GM19395 (cell line): ENCODE results near the gene C22orf31.
"Not testable (repeated sequence)": the region's sequence is repeated elsewhere in the genome, so short reads cannot be mapped to it uniquely, and the experiment has no call there.

Experiments
- ATAC-seq: cut with Tn5 transposase; IDR thresholded peaks from one replicate; pipeline ENCODE4 v1.9.1; 2021; ENCODE audit warnings: mild to moderate bottlenecking, moderate library complexity; ENCODE audit not compliant: unreplicated experiment

The C22orf31 gene

DNA sequence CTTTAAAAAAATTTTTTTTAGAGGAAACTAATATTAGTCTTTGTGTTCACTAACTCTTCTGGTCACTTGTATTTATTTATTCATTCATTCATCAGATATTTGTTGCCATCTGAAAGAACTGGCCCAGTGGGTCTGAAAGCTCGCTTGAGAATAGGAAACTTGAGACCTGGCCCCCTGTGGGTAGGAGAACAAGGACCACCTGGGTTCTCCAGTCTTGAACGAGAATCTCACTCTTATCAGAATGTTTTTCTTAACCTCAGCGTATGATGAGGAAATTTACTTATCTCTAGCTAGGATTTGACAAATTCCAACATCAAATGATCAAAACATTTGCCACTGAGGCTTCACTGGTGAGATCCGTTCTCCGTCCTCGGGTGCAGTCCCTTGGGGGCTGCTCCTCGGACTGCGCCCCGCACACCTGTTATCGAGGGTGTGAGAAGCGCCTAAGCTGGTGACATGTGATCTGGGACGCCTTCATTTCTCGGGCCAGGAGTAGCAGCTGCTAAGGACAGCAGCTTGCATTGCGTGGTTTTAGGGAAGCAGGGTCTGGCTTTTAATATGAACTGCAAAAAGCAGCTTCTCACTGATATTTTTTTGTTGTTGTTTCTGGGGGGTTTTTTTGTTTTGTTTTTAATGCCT lies 6.3 kb downstream of the C22orf31 start:
- no peak for ATAC-seq

DNA sequence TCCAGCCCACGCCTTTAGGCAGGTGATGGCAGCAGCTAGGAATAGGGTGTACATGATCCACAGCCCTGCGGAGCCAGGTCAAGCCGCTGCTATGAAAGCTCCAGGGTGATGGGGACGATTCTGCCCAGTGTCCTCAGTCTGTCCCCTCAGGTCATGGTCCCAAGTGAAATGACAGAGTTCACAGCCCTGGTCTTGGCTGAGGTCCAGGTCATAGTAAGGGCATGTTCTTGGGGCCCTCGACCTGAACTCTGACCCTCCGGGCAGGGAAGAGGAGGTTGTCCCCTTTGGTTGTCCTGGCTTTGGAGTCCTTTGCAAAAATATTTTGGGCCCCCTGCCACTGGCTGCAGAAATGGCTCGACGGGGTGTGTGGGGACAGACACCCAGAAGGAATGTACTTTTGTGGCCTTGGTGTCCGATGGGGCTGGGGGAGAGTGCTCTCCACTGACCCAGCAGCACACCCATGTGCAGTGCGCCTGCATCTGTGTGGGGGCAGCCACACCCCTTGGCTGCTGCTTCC lies 7.3 kb downstream of the C22orf31 start:
- ATAC-seq: no peak

DNA sequence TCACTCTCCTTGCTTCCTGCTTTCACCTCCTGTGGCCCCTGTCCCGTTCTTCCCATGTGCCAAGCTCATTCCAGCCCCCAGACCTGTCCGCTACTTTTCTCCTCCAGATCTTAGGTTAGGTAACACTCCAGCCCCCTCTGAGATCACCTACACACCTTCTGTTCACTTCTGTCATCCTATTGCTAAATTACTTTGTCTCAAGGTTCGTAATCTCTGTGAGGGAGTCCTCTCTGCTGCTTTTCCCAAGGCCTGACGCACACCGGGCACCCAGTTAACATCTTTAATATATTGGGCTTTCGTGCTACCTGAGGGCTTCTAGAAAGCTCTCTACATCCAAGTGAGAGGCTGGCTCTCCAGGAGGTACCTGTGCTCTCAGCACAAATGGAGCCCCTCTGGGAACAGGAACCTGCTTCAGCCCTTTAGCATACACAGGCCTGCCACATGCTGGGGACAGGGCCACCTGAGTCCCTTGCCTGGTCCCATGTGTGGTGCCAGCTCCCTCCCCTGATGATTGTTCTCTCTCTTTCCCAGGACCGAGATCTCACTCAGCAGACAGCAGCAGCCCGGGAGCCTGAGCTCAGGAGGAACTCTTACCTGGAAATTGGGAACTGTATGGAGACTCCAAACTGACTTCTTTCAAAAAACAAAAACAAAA lies 8.5 kb downstream of the C22orf31 start:
- ATAC-seq: no peak

DNA sequence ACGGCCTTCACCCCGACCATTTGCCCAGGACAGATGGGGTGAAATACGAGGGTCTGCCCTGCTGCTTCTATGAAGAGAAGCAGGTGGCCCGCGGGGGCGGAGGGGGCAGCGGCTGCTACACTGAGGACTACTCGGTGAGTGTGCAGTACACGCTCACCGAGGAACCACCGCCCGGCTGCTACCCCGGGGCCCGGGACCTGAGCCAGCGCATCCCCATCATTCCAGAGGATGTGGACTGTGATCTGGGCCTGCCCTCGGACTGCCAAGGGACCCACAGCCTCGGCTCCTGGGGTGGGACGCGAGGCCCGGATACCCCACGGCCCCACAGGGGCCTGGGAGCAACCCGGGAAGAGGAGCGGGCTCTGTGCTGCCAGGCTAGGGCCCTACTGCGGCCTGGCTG lies 11.2 kb downstream of the C22orf31 start:
- no peak for ATAC-seq

DNA sequence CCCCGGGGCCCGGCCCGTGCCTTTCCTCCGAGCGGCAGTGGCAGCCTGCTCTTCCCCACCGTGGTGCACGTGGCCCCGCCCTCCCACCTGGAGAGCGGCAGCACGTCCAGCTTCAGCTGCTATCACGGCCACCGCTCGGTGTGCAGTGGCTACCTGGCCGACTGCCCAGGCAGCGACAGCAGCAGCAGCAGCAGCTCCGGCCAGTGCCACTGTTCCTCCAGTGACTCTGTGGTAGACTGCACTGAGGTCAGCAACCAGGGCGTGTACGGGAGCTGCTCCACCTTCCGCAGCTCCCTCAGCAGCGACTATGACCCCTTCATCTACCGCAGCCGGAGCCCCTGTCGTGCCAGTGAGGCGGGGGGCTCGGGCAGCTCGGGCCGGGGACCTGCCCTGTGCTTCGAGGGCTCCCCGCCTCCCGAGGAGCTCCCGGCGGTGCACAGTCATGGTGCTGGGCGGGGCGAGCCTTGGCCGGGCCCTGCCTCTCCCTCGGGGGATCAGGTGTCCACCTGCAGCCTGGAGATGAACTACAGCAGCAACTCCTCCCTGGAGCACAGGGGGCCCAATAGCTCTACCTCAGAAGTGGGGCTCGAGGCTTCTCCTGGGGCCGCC lies 11.9 kb downstream of the C22orf31 start:
- ATAC-seq: no peak

DNA sequence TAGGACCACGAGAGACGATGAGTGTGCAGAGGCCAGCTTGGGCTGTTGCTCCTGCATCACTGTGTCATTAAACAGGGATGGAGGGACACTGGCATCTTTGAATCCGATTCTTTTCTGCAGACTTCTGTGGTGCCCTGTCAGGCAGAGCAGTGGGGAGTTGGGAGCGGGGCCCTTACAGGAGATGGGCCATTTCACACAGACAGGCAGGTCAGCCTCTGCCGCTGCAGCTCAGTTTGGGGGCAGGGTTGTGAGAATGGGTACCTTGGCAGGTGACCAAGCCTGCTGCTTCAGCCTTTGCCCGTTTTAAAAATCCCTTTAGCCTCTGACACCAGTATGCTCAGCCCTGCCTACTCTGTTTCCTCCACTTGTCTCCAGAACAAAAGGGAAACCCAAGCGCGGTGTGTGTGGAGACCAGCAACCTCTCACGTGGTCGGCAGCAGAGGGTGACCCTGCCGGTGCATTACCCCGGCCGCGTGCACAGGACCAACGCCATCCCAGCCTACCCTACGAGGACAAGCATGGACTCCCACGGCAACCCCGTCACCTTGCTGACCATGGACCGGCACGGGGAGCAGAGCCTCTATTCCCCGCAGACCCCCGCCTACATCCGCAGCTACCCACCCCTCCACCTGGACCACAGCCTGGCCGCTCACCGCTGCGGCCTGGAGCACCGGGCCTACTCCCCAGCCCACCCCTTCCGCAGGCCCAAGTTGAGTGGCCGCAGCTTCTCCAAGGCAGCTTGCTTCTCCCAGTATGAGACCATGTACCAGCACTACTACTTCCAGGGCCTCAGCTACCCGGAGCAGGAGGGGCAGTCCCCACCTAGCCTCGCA lies 12.6 kb downstream of the C22orf31 start:
- ATAC-seq: no peak

DNA sequence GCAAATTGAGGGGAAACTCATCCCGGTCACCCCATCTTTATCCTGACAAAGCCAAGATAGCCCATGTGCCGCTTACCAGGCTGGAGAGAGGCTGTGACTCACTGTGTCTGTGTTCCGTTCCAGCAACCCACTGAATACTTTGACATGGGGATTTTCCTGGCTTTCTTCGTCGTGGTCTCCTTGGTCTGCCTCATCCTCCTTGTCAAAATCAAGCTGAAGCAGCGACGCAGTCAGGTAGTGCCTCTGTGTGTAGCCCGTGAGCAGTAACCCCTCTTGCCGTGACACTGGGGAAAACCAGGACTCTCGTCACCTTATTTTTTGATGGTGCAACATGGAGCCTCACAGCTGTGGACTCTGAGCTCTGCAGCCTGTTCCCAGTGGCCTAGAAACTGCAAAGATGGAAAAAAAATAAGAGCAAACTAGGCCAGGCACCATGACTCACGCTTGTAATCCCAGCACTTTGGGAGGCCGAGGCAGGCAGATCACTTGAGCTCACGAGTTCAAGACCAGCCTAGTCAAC lies 16.9 kb downstream of the C22orf31 start:
- no peak for ATAC-seq

DNA sequence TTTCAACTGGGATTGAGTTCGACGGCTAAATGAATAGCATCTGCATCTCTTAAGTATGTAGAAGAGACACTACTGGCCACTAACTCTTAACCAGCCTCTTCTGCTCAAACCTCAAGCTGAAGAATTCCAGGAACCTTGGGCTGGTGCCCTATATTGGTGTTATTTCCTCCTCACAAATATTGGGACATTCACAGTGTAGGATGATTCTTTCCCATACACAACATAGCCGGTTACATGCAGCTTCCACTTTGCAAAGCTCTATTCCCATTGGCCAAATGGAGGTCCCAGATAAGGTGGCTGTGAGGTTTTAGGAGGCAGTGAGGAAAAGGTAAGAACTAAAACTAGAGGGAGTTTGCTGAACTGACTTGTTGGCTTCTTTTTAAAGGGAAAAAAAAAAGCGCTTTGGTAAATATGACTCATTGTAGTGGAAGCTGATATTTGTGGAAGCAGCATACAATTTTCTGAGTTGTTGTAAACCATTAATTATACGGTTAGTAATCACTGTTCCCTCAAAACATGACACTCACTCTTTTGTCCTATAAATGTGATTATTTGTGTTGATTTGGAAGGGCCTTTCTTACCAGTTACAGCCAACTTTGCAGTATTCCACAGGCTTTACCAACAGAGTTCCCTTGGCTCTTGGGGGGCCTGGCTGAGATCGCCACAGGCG lies 17.6 kb downstream of the C22orf31 start:
- no peak for ATAC-seq

DNA sequence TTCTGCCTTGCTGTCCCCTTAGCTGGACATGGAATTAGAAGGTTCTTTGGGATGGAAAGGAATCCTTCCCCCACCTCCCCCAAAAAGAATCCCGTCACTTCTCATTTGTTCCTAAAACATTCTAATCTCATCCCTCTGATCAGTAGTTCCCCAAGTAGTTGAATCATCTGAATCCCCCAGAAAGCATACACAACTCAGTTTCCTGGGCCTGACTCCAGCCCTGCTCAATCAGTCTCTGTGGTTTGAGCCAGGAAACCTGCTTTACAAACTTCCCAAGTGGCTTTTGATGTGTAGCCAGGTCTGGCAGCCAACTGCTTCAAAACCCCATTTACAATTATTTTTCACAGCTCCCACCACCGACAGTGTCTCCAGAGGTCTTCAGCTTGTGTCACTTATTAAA lies 20.2 kb downstream of the C22orf31 start:
- ATAC-seq: no peak

DNA sequence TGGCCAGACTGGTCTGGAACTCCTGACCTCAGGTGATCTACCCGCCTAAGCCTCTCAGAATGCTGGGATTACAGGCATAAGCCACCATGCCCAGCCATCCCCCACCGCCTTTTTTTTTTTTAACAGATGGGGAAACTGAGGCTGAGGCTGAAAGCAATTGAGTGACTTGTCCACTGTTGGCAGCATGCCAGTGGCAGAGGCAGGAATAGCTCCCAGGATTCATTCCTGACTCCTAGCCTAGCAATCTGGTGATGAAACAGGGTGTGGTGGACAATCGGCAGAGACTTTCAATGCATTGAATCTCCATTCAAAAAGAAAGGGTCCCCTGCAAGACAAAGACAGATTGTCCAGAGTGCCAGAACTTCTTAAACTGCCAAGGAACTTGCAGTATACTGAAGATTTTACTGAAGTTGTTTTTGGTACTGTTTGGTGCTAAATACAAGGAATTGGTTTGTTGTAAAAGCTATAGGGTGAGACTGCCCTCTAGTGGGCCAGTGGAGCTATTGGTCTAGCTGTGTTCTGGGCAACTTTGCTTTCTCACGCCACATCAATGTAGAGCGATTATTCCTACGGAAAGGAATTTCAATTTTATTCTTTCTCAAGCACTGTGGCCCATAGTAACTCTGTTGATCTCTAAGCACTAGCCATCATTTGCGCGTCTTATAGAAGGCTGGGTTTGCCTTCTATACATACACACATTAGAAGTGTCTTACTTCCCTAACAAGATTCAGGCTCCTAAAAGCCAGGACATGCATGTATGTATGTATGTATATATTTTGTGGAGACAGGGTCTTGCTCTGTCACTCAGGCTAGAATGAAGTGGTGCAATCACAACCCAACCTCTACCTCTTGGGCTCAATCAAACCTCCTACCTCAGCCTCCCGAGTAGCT lies 21.0 kb downstream of the C22orf31 start:
- ATAC-seq: no peak

DNA sequence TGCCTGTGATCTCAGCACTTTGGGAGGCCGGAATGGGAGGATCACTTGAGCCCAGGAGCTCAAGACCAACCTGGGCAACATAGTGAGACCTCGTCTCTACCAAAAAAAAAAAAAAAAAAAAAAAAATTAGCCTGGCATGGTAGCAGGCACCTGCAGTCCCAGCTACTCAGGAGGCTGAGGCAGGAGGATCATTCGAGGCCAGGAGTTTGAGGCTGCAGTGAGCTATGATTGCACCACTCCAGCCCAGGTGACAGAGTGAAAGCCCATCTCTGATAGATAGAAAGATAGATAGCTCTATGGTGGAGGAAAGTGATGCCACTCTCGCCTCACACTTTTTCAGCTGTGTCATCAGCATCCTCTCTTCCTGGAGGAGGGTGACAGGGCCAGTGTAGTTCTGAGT lies 21.9 kb downstream of the C22orf31 start:
- not testable (repeated sequence) for ATAC-seq

DNA sequence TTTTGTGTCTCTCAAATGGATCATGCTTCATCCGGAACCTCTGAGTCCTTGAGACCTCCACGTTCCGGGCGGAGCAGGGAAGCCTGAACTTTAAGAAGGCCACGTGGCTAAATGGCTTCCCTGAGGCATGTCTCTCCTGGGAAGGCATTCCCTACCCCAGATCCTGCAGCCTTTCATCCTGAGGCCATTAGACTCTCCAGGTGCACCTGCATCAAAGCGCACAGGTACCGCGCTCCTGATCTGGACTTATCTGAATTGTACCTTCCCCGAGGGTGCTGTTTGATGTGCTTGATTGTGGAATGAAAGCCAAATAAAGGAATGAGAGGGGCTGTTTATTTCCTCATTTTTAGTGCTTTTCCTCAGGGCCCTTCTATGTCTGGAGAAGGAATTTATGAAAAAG lies 22.5 kb downstream of the C22orf31 start:
- no peak for ATAC-seq

DNA sequence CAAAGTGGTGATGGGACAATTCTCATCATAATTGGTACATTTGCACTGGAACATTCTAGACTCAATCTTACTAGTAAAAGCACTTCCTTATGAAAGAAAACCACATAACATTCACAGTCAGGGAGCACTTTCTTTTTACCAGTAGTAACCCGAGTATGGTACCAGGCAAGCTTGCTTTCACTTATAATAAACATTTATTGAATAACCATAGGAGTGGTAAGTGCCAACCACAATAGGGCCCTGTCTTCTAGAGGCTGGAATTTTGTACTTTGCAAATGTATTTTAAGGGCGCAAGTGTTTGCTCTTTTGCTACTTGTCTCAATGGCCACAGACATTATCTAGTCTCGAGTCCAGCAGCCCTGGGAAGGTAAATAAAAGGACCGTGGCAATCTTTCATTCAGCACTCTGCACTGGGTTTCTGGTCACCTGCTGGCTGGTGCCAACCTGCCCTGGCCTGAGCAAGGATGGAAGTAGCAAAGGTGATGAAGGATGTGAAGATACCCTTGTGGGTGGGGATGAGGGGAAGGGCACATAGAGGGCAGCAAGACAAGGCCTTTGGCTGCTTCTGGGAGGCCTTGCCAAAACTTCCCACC lies 24.2 kb downstream of the C22orf31 start:
- ATAC-seq: no peak

DNA sequence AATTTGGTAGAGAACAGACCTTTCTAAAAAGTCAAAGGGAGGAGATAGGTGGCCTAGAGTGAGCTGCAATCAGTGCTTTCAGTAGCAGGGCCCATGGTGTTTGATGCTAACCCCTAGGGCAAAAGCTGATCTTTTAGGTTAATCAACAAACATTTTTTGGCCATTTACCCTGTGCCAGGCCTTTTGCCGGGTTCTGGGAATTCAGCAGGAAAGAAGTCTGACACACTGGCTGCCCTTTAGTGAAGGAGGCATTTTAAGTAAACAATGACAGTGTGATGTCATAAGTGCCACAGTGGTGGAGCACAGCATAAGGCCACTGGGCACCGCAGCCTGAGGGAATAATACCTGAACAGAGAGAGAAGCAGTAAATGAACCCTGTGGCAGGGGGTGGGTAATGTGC lies 29.0 kb downstream of the C22orf31 start:
- ATAC-seq: no peak

DNA sequence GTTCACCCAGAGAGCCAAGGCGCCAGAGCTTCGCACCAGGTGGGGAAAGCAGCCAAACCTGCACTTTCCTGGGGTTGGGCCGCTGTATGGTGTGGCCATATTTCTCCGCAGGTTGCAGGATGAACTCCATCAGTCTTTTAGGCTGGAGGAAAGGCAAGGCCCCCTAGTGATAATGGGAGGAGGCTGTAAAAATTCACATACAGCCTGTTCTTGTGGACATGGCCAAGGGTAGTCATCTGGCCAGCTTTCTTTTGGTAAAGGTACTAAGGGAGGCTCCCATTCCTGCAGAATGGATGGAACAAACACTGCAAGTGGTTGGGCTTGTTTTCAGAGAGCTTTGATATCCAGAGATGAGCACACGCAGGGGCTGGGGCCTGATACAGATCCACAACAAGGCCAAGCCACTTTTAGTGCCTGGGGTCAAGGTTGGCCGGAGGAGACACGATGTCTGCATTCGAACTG lies 29.6 kb downstream of the C22orf31 start:
- no peak for ATAC-seq

DNA sequence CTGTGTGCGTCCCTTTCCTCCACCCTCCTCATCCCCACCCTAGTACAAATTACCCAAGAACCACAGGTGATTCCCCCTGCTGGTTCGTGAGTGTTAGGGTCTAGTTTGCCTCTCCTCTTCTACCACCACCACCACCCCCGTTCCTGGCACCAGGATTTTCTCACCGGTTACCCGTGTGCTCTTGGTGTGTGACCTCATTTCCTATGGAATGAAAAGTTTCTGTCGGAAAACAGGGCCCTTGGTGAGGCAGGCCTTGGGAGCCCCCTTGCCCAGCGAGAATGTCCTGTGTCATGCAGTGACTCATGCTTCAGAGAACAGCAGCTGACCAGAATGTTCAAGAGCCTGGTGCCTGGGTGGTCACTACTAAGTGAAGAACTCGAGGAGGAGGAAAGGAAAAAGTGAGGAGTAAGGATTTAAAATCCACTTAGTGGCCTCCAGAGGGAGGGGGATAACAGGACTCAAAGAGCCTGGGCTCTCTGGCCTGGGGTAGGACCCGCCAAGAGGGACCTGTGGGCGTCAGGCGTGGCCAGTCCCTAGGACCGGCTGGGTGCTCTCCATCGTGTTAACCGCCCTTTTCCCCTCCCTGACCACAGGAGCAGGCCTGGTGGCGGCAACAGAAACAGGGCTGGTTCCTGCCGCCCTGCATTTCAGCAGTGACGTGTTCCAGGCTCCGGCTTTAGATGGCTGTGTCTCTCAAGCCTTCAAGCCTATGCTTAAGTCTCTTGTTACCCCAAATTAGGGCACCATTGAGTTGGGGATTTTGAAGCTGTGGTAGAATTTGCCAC lies 30.2 kb downstream of the C22orf31 start:
- no peak for ATAC-seq

DNA sequence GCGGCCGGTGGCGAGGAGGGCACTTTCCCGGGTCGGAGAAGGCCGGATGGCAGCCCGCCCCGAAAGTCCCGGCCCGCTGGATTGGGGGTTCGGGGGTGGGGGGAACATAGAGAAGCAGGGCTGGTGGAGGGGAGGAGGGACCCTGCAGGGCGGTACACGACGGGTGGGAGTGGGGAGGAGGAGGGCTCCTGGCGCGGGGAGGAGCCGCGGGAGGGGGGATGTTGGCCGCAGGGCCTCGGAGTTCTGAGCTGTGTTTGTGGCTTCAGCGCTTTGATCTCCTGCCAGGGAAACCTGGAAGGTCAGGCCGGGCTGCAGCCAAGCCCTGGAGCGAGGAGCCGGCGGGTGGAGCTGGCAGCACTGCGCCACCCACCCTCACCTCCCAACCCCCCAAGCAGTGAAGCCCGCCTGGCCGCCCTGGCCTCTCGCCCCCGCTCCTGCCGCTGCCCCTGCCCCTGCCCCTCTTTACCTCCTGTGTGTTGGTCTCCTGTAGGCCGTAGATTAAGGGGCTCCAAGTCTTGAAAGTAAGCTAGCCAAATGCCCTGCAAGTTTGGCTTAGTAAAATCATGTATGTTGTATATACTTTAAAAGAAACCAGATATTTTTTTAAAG lies 30.9 kb downstream of the C22orf31 start:
- ATAC-seq: no peak
